Stimulated activated CD8-positive, alpha-beta memory T cell treated with anti-CD3 and anti-CD28 coated beads, Interleukin-12 subunit alpha, Interleukin-12 subunit beta, amount 100 ng/mL, for 24 hours (primary cell): ENCODE measurements around the gene EZR.

Experiments
- DNase-seq: peaks from one replicate; pipeline ENCODE4 v3.0.0-alpha.2; 2020; ENCODE audit errors: extremely low read depth

The EZR gene

GRCh38 chr6:158819213-158819976 lies at the start of gene EZR:
TSS of gene EZR (minus strand) at chr6:158819368. CDS start at chr6:158818093, 1,275 bp downstream.
- DNase-seq, result peak; percentile 65

GRCh38 chr6:158868122-158868480 lies 48.9 kb upstream of the EZR start:
- DNase-seq, result no peak

GRCh38 chr6:158867381-158868121 lies 48.4 kb upstream of the EZR start:
- DNase-seq, result no peak

- DNase-seq, result no peak
These were observed 46.6 kb upstream of the EZR start for GRCh38 chr6:158865769-158866168.

GRCh38 chr6:158863646-158864045 lies 44.5 kb upstream of the EZR start:
- DNase-seq, result no peak

GRCh38 chr6:158861686-158862381 lies 42.7 kb upstream of the EZR start:
- DNase-seq, result no peak

- no peak for DNase-seq
These were observed 41.2 kb upstream of the EZR start for GRCh38 chr6:158860279-158860865.

- no peak for DNase-seq
These were observed 37.1 kb upstream of the EZR start for GRCh38 chr6:158856261-158856660.

GRCh38 chr6:158854214-158855101 lies 35.3 kb upstream of the EZR start:
- no peak for DNase-seq

- DNase-seq, result no peak
These were observed 34.7 kb upstream of the EZR start for GRCh38 chr6:158853880-158854213.

GRCh38 chr6:158853072-158853879 lies 34.1 kb upstream of the EZR start:
- DNase-seq, result peak; percentile 73

- DNase-seq, result no peak
These were observed 33.3 kb upstream of the EZR start for GRCh38 chr6:158852312-158853071.

GRCh38 chr6:158850807-158851115 lies 31.6 kb upstream of the EZR start:
- no peak for DNase-seq

GRCh38 chr6:158849899-158850806 lies 31.0 kb upstream of the EZR start:
- no peak for DNase-seq

GRCh38 chr6:158848490-158848895 lies 29.3 kb upstream of the EZR start:
- no peak for DNase-seq

- DNase-seq, result no peak
These were observed 28.6 kb upstream of the EZR start for GRCh38 chr6:158847786-158848185.

- DNase-seq, result no peak
These were observed 27.9 kb upstream of the EZR start for GRCh38 chr6:158847012-158847529.
